HG03159 (cell line): Measurements from ENCODE around the gene SMOC2.
"Not testable (repeated sequence)": the region's sequence is repeated elsewhere in the genome, so short reads cannot be mapped to it uniquely, and the experiment has no call there.

Source experiments
- ATAC-seq: cut with Tn5 transposase; IDR thresholded peaks from one replicate; pipeline ENCODE4 v1.9.1; 2021; ENCODE audit warnings: mild to moderate bottlenecking, moderate library complexity; ENCODE audit not compliant: unreplicated experiment

SMOC2 gene

GRCh38 chr6:168537540-168537884 is 96.5 kb downstream of the SMOC2 start:
- no peak for ATAC-seq

GRCh38 chr6:168538188-168538891 is 97.4 kb downstream of the SMOC2 start:
- not testable (repeated sequence) for ATAC-seq

GRCh38 chr6:168538892-168539811 is 98.2 kb downstream of the SMOC2 start:
- no peak for ATAC-seq

- ATAC-seq: no peak
Observed at GRCh38 chr6:168540713-168541291, 99.8 kb downstream of the SMOC2 start.

GRCh38 chr6:168541307-168541706 is 100.3 kb downstream of the SMOC2 start:
- no peak for ATAC-seq

GRCh38 chr6:168542301-168542700 is 101.3 kb downstream of the SMOC2 start:
- no peak for ATAC-seq

GRCh38 chr6:168545428-168545827 is 104.4 kb downstream of the SMOC2 start:
- ATAC-seq: no peak

GRCh38 chr6:168546151-168546550 is 105.2 kb downstream of the SMOC2 start:
- ATAC-seq: no peak

GRCh38 chr6:168546730-168547129 is 105.7 kb downstream of the SMOC2 start:
- ATAC-seq: no peak

- no peak for ATAC-seq
Observed at GRCh38 chr6:168550326-168550725, 109.3 kb downstream of the SMOC2 start.

GRCh38 chr6:168554472-168554871 is 113.5 kb downstream of the SMOC2 start:
- no peak for ATAC-seq

GRCh38 chr6:168554898-168555617 is 114.1 kb downstream of the SMOC2 start:
- ATAC-seq: no peak

- ATAC-seq: no peak
Observed at GRCh38 chr6:168555618-168556273, 114.8 kb downstream of the SMOC2 start.

GRCh38 chr6:168557512-168557911 is 116.5 kb downstream of the SMOC2 start:
- no peak for ATAC-seq

GRCh38 chr6:168558686-168559085 is 117.7 kb downstream of the SMOC2 start:
- ATAC-seq: no peak

GRCh38 chr6:168559574-168560098 is 118.7 kb downstream of the SMOC2 start:
- no peak for ATAC-seq

- ATAC-seq: no peak
Observed at GRCh38 chr6:168560126-168560525, 119.1 kb downstream of the SMOC2 start.

- no peak for ATAC-seq
Observed at GRCh38 chr6:168562576-168563151, 121.7 kb downstream of the SMOC2 start.

- no peak for ATAC-seq
Observed at GRCh38 chr6:168563656-168564055, 122.7 kb downstream of the SMOC2 start.

- no peak for ATAC-seq
Observed at GRCh38 chr6:168565112-168565511, 124.1 kb downstream of the SMOC2 start.
